HepG2 (cell line): ENCODE results near the gene CERT1. TPM values are rescaled to one million over a fixed set of nuclear protein-coding genes. Genes with fewer than 3 reads are reported as not detected.
A peak's percentile ranks its signal among the peaks of the same experiment; 100 is the strongest.

Experiments used
- GATAD2A ChIP-seq: IDR thresholded peaks from 2 replicates; pipeline ENCODE4 v1.6.1; 2016
- GFI1 ChIP-seq: sonication (generic); formaldehyde crosslinking; IDR thresholded peaks from 2 replicates; pipeline ENCODE4 v1.5.0; 2020; ENCODE audit warnings: missing genetic modification reagents, mild to moderate bottlenecking, borderline replicate concordance
- HNF1B ChIP-seq: sonication (generic); formaldehyde crosslinking; IDR thresholded peaks from 2 replicates; pipeline ENCODE4 v1.5.1; 2020; ENCODE audit warnings: mild to moderate bottlenecking, moderate library complexity, missing genetic modification reagents
- PBX3 ChIP-seq: sonication (generic); formaldehyde crosslinking; IDR thresholded peaks from 2 replicates; pipeline ENCODE4 v1.8.1; 2023; ENCODE audit warnings: missing genetic modification reagents, inconsistent platforms, borderline replicate concordance
- PCBP2 ChIP-seq: fragments of 200-400 bp; formaldehyde crosslinking; optimal IDR thresholded peaks from 2 replicates; pipeline ENCODE3; 2018; ENCODE audit warnings: low read length, low read depth; ENCODE audit not compliant: poor library complexity, severe bottlenecking
- ZBTB46 ChIP-seq: sonication (generic); formaldehyde crosslinking; IDR thresholded peaks from 2 replicates; pipeline ENCODE4 v1.4.0; 2020; ENCODE audit warnings: mild to moderate bottlenecking, missing genetic modification reagents, borderline replicate concordance
- ZFP91 ChIP-seq: sonication (generic); formaldehyde crosslinking; IDR thresholded peaks from 2 replicates; pipeline ENCODE4 v1.9.0; 2022; ENCODE audit warnings: missing genetic modification reagents, mild to moderate bottlenecking, borderline replicate concordance
- ZNF407 ChIP-seq: sonication (generic); formaldehyde crosslinking; IDR thresholded peaks from one replicate; pipeline ENCODE4 v1.5.1; 2020; ENCODE audit warnings: mild to moderate bottlenecking, missing genetic modification reagents; ENCODE audit errors: not compliant biosample characterization
- ZNF460 ChIP-seq: sonication (generic); formaldehyde crosslinking; IDR thresholded peaks from 2 replicates; pipeline ENCODE4 v1.5.1; 2020; ENCODE audit warnings: missing genetic modification reagents, mild to moderate bottlenecking, borderline replicate concordance
- ZNF496 ChIP-seq: sonication (generic); formaldehyde crosslinking; IDR thresholded peaks from 2 replicates; pipeline ENCODE4 v1.8.1; 2023; ENCODE audit warnings: mild to moderate bottlenecking, moderate library complexity, missing genetic modification reagents; ENCODE audit not compliant: insufficient replicate concordance
- ZNF572 ChIP-seq: sonication (generic); formaldehyde crosslinking; IDR thresholded peaks from 2 replicates; pipeline ENCODE4 v1.5.1; 2020; ENCODE audit warnings: mild to moderate bottlenecking, missing genetic modification reagents
- ZNF639 ChIP-seq: conservative IDR thresholded peaks from 2 replicates; pipeline ENCODE4 v1.6.1; 2018; ENCODE audit warnings: missing genetic modification reagents
- ZNF7 ChIP-seq: IDR thresholded peaks from 2 replicates; pipeline ENCODE4 v1.6.1; 2016; ENCODE audit warnings: missing biosample characterization, missing genetic modification reagents
- polyA plus RNA-seq, 8 experiments: library from polyadenylated mRNA; depleted of rRNA in 3 of 8; stranded (reverse) in 7 of 8; unstranded in 1 of 8; fragments of >200 nt; fragmentation: Illumina TruSeq in 4 of 8; extraction: Trizol in 4 of 8; gene quantifications; 2 replicates each; pipeline versions ENCODE4 v1.2.1 to v1.2.3, GENCODE V29; 2011 to 2016; ENCODE audit warnings: low read depth in 4 of 8, missing spikeins in 1 of 8, mixed read lengths in 1 of 8; ENCODE audit not compliant: insufficient read depth in 1 of 8
- total RNA-seq, 5 experiments: library from RNA; depleted of rRNA; stranded (reverse); fragments of >200 nt; fragmentation: Illumina TruSeq; extraction: Trizol; gene quantifications; 2 replicates each; pipeline ENCODE4 v1.2.3, GENCODE V29; 2016; ENCODE audit warnings: low read depth in 1 of 5

Gene CERT1
- total and polyA plus RNA-seq, 2 of the 13 experiments (the other 11 are each of a cell fraction or from before 2014, with no cell fraction given): 8.2 to 12.7 TPM

GRCh38 chr5:75523275-75523674, 11.8 kb upstream of the CERT1 start (continued):
- TF ChIP-seq HNF1B (CRISPR knock-in tag) (no peak), ZFP91 (CRISPR knock-in tag) (no peak), GATAD2A (CRISPR knock-in tag) (peak; percentile 87), ZNF496 (CRISPR knock-in tag) (no peak), ZNF572 (CRISPR knock-in tag) (no peak), ZBTB46 (CRISPR knock-in tag) (no peak), ZNF639 (CRISPR knock-in tag) (no peak), ZNF460 (CRISPR knock-in tag) (no peak), PBX3 (CRISPR knock-in tag) (no peak), GFI1 (CRISPR knock-in tag) (peak; percentile 94), PCBP2 (no peak), ZNF7 (CRISPR knock-in tag) (no peak), ZNF407 (CRISPR knock-in tag) (no peak)
